GM12891 (cell line): ENCODE data around the gene BAD.

ENCODE experiments used
- SPI1 ChIP-seq: IDR thresholded peaks from 2 replicates; pipeline ENCODE4 v1.6.1; 2011; ENCODE audit warnings: low read depth, low read length, control low read depth
- TAF1 ChIP-seq: IDR thresholded peaks from 2 replicates; pipeline ENCODE4 v1.6.1; 2011; ENCODE audit warnings: low read depth, low read length, control low read depth

DNA sequence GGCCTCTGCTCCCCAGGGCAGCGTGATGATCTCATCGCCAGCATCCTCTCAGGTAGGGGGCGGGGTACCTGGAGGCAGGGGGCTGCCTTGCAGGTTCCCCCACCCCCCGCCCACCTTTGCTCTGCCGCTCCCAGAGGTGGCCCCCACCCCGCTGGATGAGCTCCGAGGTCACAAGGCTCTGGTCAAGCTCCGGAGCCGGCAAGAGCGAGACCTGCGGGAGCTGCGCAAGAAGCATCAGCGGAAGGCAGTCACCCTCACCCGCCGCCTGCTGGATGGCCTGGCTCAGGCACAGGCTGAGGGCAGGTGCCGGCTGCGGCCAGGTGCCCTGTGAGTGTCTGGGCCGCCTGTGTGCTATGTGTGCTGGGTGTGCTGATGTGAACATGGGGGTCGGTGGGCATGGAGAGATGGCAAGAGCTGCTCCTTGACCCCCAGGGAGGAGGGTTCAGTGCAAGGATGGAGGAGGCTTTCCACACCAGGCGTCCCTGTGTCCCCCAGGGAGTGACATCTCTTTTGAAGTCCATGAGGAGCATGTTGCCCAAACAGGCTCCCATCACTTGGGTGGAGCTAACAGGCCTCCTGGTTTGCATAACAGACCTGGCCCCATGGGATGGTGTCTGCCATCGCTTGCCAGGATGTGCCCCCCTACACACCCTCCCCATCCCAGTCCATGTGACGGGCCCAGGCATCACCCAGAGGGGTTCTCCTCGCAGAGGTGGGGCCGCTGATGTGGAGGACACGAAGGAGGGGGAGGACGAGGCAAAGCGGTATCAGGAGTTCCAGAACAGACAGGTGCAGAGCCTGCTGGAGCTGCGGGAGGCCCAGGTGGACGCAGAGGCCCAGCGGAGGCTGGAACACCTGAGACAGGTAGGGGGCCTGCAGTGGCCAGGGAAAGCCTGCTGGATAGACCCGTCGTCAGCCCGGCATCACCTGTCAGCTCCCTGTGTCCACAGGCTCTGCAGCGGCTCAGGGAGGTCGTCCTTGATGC, 19.0 kb downstream of the BAD start:
- TF ChIP-seq SPI1 (no peak), TAF1 (no peak)
